Measurements from ENCODE around the gene HAND1.

Gene HAND1

GRCh38 chr5:154477382-154478223, 424 bp downstream of the HAND1 start:
- in situ Hi-C loops (cut with MboI; ENCODE audit: low sequenced_read_pairs, unreplicated experiment) = loop anchor here (5.0 kb wide), 1 partner anchor 130 kb away; no protein-coding TSS in a partner anchor
- TF ChIP-seq CTCF (IDR thresholded peaks at IDR 0.05; ENCODE audit: borderline replicate concordance, control extremely low read depth, extremely low read depth, insufficient read depth, missing control alignments) = no peak
- no peak for DNase-seq (ENCODE audit: low spot score)

- in situ Hi-C loops (cut with MboI; ENCODE audit: low sequenced_read_pairs, unreplicated experiment) = loop anchor here (5.0 kb wide), 1 partner anchor 131 kb away; no protein-coding TSS in a partner anchor
- no peak for TF ChIP-seq CTCF (IDR thresholded peaks at IDR 0.05; ENCODE audit: borderline replicate concordance, control extremely low read depth, extremely low read depth, insufficient read depth, missing control alignments)
- DNase-seq (ENCODE audit: low spot score) = no peak
These were observed 1.4 kb downstream of the HAND1 start for GRCh38 chr5:154476354-154477205.

DNA sequence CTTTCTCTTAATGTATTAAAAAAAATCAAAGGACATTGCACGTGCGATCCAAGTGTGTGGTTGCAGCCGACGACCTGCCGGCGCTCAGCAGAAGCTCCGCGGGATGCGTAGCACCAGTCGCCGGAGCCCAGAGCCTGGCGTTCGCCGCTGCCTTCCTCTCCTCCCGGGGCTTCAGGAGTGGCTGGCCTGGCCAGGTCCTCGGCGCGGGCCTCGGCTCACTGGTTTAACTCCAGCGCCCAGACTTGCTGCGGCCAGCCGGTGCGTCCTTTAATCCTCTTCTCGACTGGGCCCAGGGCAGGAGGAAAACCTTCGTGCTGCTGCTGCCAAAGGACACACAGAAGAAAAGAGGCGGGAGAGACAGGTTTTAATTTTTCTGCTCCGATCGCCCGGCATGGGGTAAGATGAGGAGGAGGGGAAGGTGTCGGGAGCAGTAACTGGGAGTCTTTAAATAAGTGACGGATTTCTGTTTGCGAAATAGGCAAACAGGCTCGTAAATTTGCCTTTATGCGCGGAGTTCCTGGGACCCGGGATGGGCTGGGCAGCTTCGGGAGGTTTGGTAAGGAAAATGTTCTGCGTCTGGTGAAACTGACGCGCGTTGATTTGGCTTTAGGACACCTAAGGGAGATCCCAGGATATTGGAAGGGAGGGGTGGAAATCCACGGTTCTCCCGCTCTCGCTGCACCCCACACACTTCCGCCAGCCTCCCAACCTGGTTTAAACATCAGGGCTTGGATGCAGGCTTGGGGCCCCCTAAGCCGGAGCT, 2.3 kb downstream of the HAND1 start:
- DNase-seq (ENCODE audit: low spot score) = no peak
- in situ Hi-C loops (cut with MboI; ENCODE audit: low sequenced_read_pairs, unreplicated experiment) = loop anchor here (5.0 kb wide), 1 partner anchor 132 kb away; no protein-coding TSS in a partner anchor
- TF ChIP-seq CTCF (IDR thresholded peaks at IDR 0.05; ENCODE audit: borderline replicate concordance, control extremely low read depth, extremely low read depth, insufficient read depth, missing control alignments) = no peak

DNA sequence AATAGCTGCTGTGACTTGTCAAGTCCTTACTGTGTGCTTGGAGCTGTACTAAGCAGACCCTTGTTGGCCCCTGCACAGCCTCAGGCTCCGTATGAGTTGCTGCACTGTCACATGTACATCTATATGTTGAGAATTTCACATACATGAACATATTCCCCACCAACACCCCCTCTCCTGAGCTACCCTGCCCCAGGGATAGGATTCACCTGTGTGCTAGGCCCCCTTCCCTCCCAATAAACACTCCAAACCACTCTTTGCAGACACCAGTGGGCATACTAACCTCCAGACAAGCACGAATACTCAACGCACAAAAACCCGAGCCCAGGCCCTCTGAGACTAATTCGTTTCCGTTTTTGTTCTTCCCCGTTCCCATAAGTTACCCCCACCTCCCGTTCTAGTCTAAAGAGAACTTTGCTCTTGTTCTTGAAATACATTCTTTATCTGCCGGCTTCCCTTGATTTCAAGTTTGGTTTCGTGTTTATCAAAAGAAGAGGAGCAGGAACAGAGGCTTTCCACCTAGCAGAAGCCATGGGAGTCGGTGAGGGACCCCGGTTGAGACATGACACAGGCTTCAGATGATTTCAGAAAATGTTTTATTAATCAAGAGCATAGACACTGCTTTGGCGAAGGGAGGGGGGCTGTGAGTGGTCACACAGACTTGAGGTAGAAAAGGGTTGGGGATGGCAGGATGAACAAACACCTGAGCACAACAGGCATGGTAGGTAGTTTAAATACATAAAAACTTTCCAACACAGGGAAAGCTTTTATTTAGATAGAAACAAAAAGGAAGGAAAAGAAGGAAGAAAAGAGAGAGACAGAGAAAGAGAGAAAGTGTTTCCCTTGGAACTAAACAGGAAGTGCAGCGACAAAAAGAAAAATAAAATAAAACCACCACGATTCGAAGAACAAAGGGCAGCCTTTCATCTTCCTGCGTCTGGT, 3.4 kb downstream of the HAND1 start:
- TF ChIP-seq CTCF (IDR thresholded peaks at IDR 0.05; ENCODE audit: borderline replicate concordance, control extremely low read depth, extremely low read depth, insufficient read depth, missing control alignments) = no peak
- DNase-seq (ENCODE audit: low spot score) = no peak
- in situ Hi-C loops (cut with MboI; ENCODE audit: low sequenced_read_pairs, unreplicated experiment) = loop anchor here (5.0 kb wide), 1 partner anchor 133 kb away; no protein-coding TSS in a partner anchor

GRCh38 chr5:154473581-154474283, 4.3 kb downstream of the HAND1 start:
- DNase-seq (ENCODE audit: low spot score) = no peak
- no peak for TF ChIP-seq CTCF (IDR thresholded peaks at IDR 0.05; ENCODE audit: borderline replicate concordance, control extremely low read depth, extremely low read depth, insufficient read depth, missing control alignments)
- in situ Hi-C loops (cut with MboI; ENCODE audit: low sequenced_read_pairs, unreplicated experiment) = no loop called here
